Activated T-helper 17 cell treated with anti-CD3 and anti-CD28 coated beads, Interleukin-2, amount 50 U/mL, for 72 hours (primary cell): Measurements from ENCODE around the gene CRYBG1. TPM values are rescaled to one million over a fixed set of nuclear protein-coding genes. Genes with fewer than 3 reads are reported as not detected.

Experiments
- ATAC-seq: fragments of 150-1000 bp; cut with Tn5 transposase; replicated peaks from 2 replicates; pipeline ENCODE4 v1.10.0; 2021; ENCODE audit warnings: mild to moderate bottlenecking, moderate library complexity
- H3K27ac Mint-ChIP-seq: one replicate; pipeline ENCODE4 v1.8.0; 2022; ENCODE audit warnings: mixed read lengths
- H3K27me3 Mint-ChIP-seq: one replicate; pipeline ENCODE4 v1.8.0; 2022; ENCODE audit warnings: mixed read lengths
- H3K36me3 Mint-ChIP-seq: one replicate; pipeline ENCODE4 v1.8.0; 2022; ENCODE audit warnings: low read depth, mild to moderate bottlenecking, mixed read lengths
- H3K4me1 Mint-ChIP-seq: one replicate; pipeline ENCODE4 v1.8.0; 2022; ENCODE audit warnings: mixed read lengths
- H3K4me3 Mint-ChIP-seq: one replicate; pipeline ENCODE4 v1.8.0; 2022; ENCODE audit warnings: mild to moderate bottlenecking, mixed read lengths
- H3K9me3 Mint-ChIP-seq: one replicate; pipeline ENCODE4 v1.8.0; 2022; ENCODE audit warnings: mixed read lengths
- total RNA-seq, 2 donors: library from RNA; stranded (reverse); gene quantifications; one replicate each; pipeline ENCODE4 v1.2.3, GENCODE V29; 2022

The CRYBG1 gene
- total RNA-seq, 2 donors from 2014 or later: 30.6 to 36.4 TPM

DNA sequence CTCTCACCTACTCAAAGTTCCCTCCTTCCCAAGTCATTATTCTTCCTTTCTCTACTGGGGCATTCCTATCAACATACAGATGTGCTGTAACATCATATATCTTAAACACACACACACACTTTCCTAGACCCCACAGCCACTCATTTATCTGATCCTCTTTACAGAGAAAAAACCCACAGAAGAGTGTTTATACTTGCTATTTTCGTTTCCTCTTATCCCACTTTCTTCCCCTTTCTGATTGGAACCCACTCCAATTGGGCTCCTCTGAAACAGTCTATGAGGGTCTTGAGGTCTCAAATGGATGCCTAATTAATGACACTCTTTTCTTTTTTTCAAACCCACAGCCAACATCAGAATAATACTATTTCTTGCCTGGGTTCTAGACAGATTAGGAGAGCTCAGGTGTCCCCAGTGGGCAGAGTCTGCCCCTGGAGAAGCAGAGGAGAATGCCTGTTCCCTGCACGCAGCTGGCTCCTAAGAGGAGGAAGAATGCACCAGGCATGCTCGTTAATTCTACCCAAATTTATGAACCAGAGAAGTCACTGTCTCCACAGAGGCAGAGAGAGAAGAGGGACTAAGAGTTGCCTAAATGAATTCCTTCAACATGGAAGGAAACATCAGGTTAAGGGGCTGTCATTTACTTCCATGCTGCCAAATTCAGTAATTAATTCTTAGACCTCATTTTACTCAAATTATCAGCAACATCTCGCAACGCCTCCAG lies 65.9 kb downstream of the CRYBG1 start:
- Mint-ChIP-seq H3K36me3 (no peaks in the 10 kb centered on the region), H3K27me3 (no peaks in the 10 kb centered on the region), H3K4me3 (no peak overlapping the region), H3K27ac (no peak overlapping the region), H3K4me1 (no peaks in the 10 kb centered on the region), H3K9me3 (no peaks in the 10 kb centered on the region)
- ATAC-seq: no peak

- Mint-ChIP-seq H3K9me3 (no peaks in the 10 kb centered on the region), H3K36me3 (no peaks in the 10 kb centered on the region), H3K4me3 (no peak overlapping the region), H3K4me1 (no peaks in the 10 kb centered on the region), H3K27me3 (peaks cover 3% of the 10 kb centered on the region), H3K27ac (no peak overlapping the region)
- ATAC-seq: no peak
These were observed 69.9 kb downstream of the CRYBG1 start for GRCh38 chr6:106430466-106430865.

GRCh38 chr6:106431405-106431804 lies 70.9 kb downstream of the CRYBG1 start:
- Mint-ChIP-seq H3K4me3 (no peak overlapping the region), H3K27me3 (peaks cover 3% of the 10 kb centered on the region), H3K27ac (no peak overlapping the region), H3K9me3 (no peaks in the 10 kb centered on the region), H3K4me1 (no peaks in the 10 kb centered on the region), H3K36me3 (no peaks in the 10 kb centered on the region)
- ATAC-seq: no peak

DNA sequence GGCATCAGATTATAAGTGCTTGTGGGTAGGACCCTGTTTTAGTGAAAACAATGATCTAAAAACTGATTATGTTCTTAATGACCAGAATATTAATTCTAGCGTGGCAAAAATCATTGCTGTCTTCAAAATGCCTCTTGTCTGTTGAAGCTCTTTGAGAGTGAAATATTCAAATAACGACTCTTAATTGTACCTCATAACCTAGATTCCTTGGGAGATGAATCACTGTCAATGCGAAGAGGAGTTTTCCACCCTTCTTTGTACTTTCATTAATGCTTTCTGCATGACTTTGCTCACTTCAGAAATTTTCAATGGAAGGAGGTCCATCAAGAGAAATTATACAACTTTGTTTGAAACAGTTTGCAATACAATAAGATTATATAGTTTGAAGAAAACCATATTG lies 71.5 kb downstream of the CRYBG1 start:
- peaks cover 3% of the 10 kb centered on the region for H3K27me3 Mint-ChIP-seq
- no peaks in the 10 kb centered on the region for H3K4me1 Mint-ChIP-seq
- ATAC-seq: no peak
- H3K4me3 Mint-ChIP-seq: no peak overlapping the region
- H3K36me3 Mint-ChIP-seq: no peaks in the 10 kb centered on the region
- no peaks in the 10 kb centered on the region for H3K9me3 Mint-ChIP-seq
- H3K27ac Mint-ChIP-seq: no peak overlapping the region

DNA sequence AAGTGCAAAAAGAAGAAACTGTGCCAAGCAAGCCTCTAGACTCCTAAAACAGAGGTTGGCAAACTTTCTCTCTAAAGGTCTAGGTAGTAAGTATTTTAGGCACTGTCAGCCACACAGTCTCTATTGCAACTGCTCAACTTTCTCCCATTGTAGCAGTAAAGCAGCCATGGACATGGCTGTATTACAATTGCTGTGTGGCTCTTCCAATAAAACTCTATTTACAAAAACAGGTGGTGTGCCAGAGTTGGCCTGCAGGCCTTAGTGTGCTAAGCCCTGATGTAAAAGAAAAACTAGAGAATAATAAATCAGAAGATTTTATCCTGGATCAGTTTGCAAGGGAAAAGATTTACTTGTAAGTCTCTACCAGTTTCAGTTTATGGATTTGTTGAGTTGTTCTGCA lies 74.0 kb downstream of the CRYBG1 start:
- no peak overlapping the region for H3K27ac Mint-ChIP-seq
- H3K27me3 Mint-ChIP-seq: peaks cover 18% of the 10 kb centered on the region
- no peaks in the 10 kb centered on the region for H3K4me1 Mint-ChIP-seq
- H3K9me3 Mint-ChIP-seq: no peaks in the 10 kb centered on the region
- no peaks in the 10 kb centered on the region for H3K36me3 Mint-ChIP-seq
- ATAC-seq: no peak
- no peak overlapping the region for H3K4me3 Mint-ChIP-seq

- Mint-ChIP-seq H3K4me3 (no peak overlapping the region), H3K9me3 (no peaks in the 10 kb centered on the region), H3K27me3 (peaks cover 39% of the 10 kb centered on the region), H3K4me1 (no peaks in the 10 kb centered on the region), H3K36me3 (no peaks in the 10 kb centered on the region), H3K27ac (no peak overlapping the region)
- peak; percentile 37 for ATAC-seq
These were observed 78.9 kb downstream of the CRYBG1 start for GRCh38 chr6:106439459-106439858.

GRCh38 chr6:106440546-106440945 lies 80.0 kb downstream of the CRYBG1 start:
- Mint-ChIP-seq H3K9me3 (no peaks in the 10 kb centered on the region), H3K4me1 (no peaks in the 10 kb centered on the region), H3K4me3 (no peak overlapping the region), H3K27ac (no peak overlapping the region), H3K27me3 (peaks cover 39% of the 10 kb centered on the region), H3K36me3 (no peaks in the 10 kb centered on the region)
- no peak for ATAC-seq

DNA sequence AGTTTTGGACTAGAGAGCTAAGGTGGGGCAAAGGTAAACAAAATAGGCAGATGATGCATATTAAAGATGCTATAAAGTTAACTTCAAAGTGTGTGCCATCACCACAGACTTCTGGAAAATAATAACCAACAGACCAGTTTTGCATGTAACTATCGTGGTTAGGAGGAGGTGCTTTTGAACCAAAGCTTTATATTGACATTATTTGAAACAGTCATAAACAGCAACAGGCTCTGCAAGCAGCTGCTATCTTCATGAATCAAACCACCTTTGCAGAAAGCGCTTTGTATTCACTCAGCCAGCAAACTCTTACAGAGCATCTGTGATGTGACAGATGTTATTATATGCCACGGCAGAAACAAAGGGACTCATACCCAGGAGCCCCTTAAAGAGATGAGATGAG lies 81.9 kb downstream of the CRYBG1 start:
- Mint-ChIP-seq H3K4me3 (no peak overlapping the region), H3K9me3 (no peaks in the 10 kb centered on the region), H3K4me1 (no peaks in the 10 kb centered on the region), H3K27ac (no peak overlapping the region), H3K27me3 (peaks cover 37% of the 10 kb centered on the region), H3K36me3 (no peaks in the 10 kb centered on the region)
- ATAC-seq: no peak

- ATAC-seq: peak; percentile 83
These were observed 84.4 kb downstream of the CRYBG1 start for GRCh38 chr6:106444777-106445507.

GRCh38 chr6:106445508-106445878 lies 85.0 kb downstream of the CRYBG1 start:
- no peak overlapping the region for H3K4me3 Mint-ChIP-seq
- H3K36me3 Mint-ChIP-seq: no peaks in the 10 kb centered on the region
- H3K27me3 Mint-ChIP-seq: peaks cover 16% of the 10 kb centered on the region
- ATAC-seq: no peak
- no peaks in the 10 kb centered on the region for H3K9me3 Mint-ChIP-seq
- H3K27ac Mint-ChIP-seq: no peak overlapping the region
- H3K4me1 Mint-ChIP-seq: no peaks in the 10 kb centered on the region

More at GRCh38 chr6:106444777-106445507, 84.4 kb downstream of the CRYBG1 start:
- Mint-ChIP-seq H3K27me3 (peaks cover 20% of the 10 kb centered on the region), H3K9me3 (no peaks in the 10 kb centered on the region), H3K27ac (no peak overlapping the region), H3K36me3 (no peaks in the 10 kb centered on the region), H3K4me1 (no peaks in the 10 kb centered on the region), H3K4me3 (no peak overlapping the region)

GRCh38 chr6:106446287-106446885 lies 85.9 kb downstream of the CRYBG1 start:
- Mint-ChIP-seq H3K4me3 (no peak overlapping the region), H3K36me3 (no peaks in the 10 kb centered on the region), H3K9me3 (no peaks in the 10 kb centered on the region), H3K27ac (no peak overlapping the region), H3K27me3 (peaks cover 9% of the 10 kb centered on the region), H3K4me1 (no peaks in the 10 kb centered on the region)
- peak; percentile 43 for ATAC-seq

DNA sequence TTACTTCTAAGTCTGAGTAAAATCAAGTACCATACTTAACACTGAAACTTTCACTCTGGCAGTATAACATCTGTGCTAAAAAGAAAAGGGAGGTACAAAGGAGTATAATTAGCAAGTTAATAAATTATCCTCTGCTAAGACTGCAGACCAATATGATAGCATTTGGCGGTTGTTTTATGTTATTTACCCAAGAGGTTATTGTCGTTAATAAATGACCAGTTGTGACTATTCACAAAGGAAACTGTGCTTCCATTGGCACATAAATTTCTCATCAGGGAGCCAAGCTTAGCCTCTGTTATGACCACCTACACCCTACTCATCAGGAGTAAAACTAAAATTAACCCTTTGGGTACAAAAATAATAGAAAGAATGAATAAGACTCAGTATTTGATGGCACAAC lies 86.5 kb downstream of the CRYBG1 start:
- Mint-ChIP-seq H3K27ac (no peak overlapping the region), H3K4me3 (no peak overlapping the region), H3K27me3 (peaks cover 7% of the 10 kb centered on the region), H3K36me3 (no peaks in the 10 kb centered on the region), H3K9me3 (no peaks in the 10 kb centered on the region), H3K4me1 (no peaks in the 10 kb centered on the region)
- ATAC-seq: no peak

GRCh38 chr6:106448000-106448426 lies 87.5 kb downstream of the CRYBG1 start:
- peak overlapping the region; percentile 74 for H3K27ac Mint-ChIP-seq
- peak; percentile 44 for ATAC-seq
- H3K27me3 Mint-ChIP-seq: no peaks in the 10 kb centered on the region
- H3K36me3 Mint-ChIP-seq: no peaks in the 10 kb centered on the region
- H3K9me3 Mint-ChIP-seq: no peaks in the 10 kb centered on the region
- peak overlapping the region; percentile 42 for H3K4me3 Mint-ChIP-seq
- H3K4me1 Mint-ChIP-seq: no peaks in the 10 kb centered on the region

DNA sequence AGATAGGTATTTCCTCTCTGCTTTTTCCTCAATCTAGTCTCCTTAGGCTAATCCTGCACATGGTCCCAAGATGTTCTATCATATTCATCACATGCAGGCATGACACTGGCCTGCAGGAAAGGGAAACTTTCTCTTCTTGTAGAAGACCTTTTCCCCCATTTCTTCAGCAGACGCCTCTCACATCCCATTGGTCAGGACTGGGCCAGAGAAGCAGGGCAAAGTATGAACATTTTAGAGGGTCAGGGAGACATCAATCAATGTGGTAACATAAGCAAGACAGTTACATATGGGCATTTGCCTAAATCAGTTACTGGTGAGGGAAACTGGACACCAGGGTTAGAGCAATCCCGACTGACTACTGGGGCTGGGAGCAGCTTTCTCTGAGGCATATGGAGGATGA lies 90.1 kb downstream of the CRYBG1 start:
- no peaks in the 10 kb centered on the region for H3K36me3 Mint-ChIP-seq
- H3K9me3 Mint-ChIP-seq: no peaks in the 10 kb centered on the region
- H3K27ac Mint-ChIP-seq: no peak overlapping the region
- H3K4me3 Mint-ChIP-seq: no peak overlapping the region
- no peaks in the 10 kb centered on the region for H3K4me1 Mint-ChIP-seq
- ATAC-seq: no peak
- no peaks in the 10 kb centered on the region for H3K27me3 Mint-ChIP-seq

DNA sequence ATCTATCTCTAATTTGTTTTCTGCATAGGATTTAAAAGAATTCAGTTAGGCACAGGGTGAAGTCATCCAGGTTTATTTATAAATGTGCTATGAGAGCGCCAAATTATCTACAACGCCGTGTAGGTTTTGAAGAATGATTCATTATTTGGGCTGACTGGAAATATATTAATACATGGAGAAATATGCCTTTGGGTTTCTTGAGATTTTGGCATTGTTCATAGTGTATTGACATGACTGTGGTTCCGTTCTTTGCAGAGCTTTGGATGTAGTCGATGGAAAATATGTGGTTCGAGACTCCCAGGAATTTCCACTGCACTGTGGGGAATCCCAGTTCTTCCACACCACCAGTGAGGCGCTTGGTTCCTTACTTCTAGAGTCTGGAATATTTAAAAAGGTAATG lies 90.9 kb downstream of the CRYBG1 start:
- no peak overlapping the region for H3K27ac Mint-ChIP-seq
- H3K9me3 Mint-ChIP-seq: no peaks in the 10 kb centered on the region
- no peaks in the 10 kb centered on the region for H3K27me3 Mint-ChIP-seq
- no peak overlapping the region for H3K4me3 Mint-ChIP-seq
- H3K36me3 Mint-ChIP-seq: no peaks in the 10 kb centered on the region
- no peak for ATAC-seq
- no peaks in the 10 kb centered on the region for H3K4me1 Mint-ChIP-seq
